Activated naive CD8-positive, alpha-beta T cell treated with anti-CD3 and anti-CD28 coated beads, Interleukin-2, amount 50 U/mL, for 24 hours (primary cell): ENCODE results near the gene SOCS1.
"Not testable (repeated sequence)": the region's sequence is repeated elsewhere in the genome, so short reads cannot be mapped to it uniquely, and the experiment has no call there.

ENCODE experiments used
- ATAC-seq: fragments of 150-1000 bp; cut with Tn5 transposase; one replicate; pipeline ENCODE4 v1.10.0; 2021
- DNase-seq: peaks from one replicate; pipeline ENCODE4 v3.0.0; 2021
- H3K27ac Mint-ChIP-seq: one replicate; pipeline ENCODE4 v1.8.0; 2021; ENCODE audit warnings: mild to moderate bottlenecking, mixed read lengths
- H3K27me3 Mint-ChIP-seq: one replicate; pipeline ENCODE4 v1.8.0; 2021; ENCODE audit warnings: mixed read lengths
- H3K36me3 Mint-ChIP-seq: one replicate; pipeline ENCODE4 v1.8.0; 2021; ENCODE audit warnings: low read depth, mixed read lengths
- H3K4me1 Mint-ChIP-seq: one replicate; pipeline ENCODE4 v1.8.0; 2021; ENCODE audit warnings: mixed read lengths
- H3K4me3 Mint-ChIP-seq: one replicate; pipeline ENCODE4 v1.8.0; 2021; ENCODE audit warnings: mild to moderate bottlenecking, moderate library complexity, mixed read lengths
- H3K9me3 Mint-ChIP-seq: one replicate; pipeline ENCODE4 v1.8.0; 2021; ENCODE audit warnings: mixed read lengths

Gene SOCS1

GRCh38 chr16:11255737-11256660 is at the start of gene SOCS1:
TSS of gene SOCS1 (minus strand) at chr16:11256204. CDS start at chr16:11255478, 726 bp downstream.
- Mint-ChIP-seq H3K27me3 (peaks cover 5% of the 10 kb centered on the region), H3K4me3 (peak within 1 kb of the TSS; percentile 96), H3K36me3 (peaks cover 31% of the 10 kb centered on the region), H3K9me3 (no peaks in the 10 kb centered on the region), H3K4me1 (peaks cover 55% of the 10 kb centered on the region), H3K27ac (peak within 1 kb of the TSS; percentile 97)
- DNase-seq, result peak; percentile 92
- peak; percentile 38 for ATAC-seq

- H3K9me3 Mint-ChIP-seq, result no peaks in the 10 kb centered on the region
- no peak overlapping the region for H3K4me3 Mint-ChIP-seq
- DNase-seq, result no peak
- H3K27ac Mint-ChIP-seq, result no peak overlapping the region
- H3K4me1 Mint-ChIP-seq, result peaks cover 17% of the 10 kb centered on the region
- no peak for ATAC-seq
- H3K36me3 Mint-ChIP-seq, result no peaks in the 10 kb centered on the region
- H3K27me3 Mint-ChIP-seq, result peaks cover under 1% of the 10 kb centered on the region
Observed at GRCh38 chr16:11303405-11304138, 47.6 kb upstream of the SOCS1 start.

GRCh38 chr16:11302977-11303376 is 47.0 kb upstream of the SOCS1 start:
- Mint-ChIP-seq H3K27ac (no peak overlapping the region), H3K27me3 (peaks cover 1% of the 10 kb centered on the region), H3K36me3 (no peaks in the 10 kb centered on the region), H3K9me3 (no peaks in the 10 kb centered on the region), H3K4me1 (peaks cover 18% of the 10 kb centered on the region), H3K4me3 (no peak overlapping the region)
- DNase-seq (no peak), ATAC-seq (no peak)

- DNase-seq, result no peak
- H3K36me3 Mint-ChIP-seq, result no peaks in the 10 kb centered on the region
- H3K4me3 Mint-ChIP-seq, result no peak overlapping the region
- peaks cover 25% of the 10 kb centered on the region for H3K4me1 Mint-ChIP-seq
- H3K9me3 Mint-ChIP-seq, result no peaks in the 10 kb centered on the region
- no peak for ATAC-seq
- H3K27me3 Mint-ChIP-seq, result peaks cover 1% of the 10 kb centered on the region
- H3K27ac Mint-ChIP-seq, result no peak overlapping the region
Observed at GRCh38 chr16:11301645-11302501, 45.9 kb upstream of the SOCS1 start.

GRCh38 chr16:11300560-11300892 is 44.5 kb upstream of the SOCS1 start:
- Mint-ChIP-seq H3K27me3 (peaks cover 1% of the 10 kb centered on the region), H3K4me1 (peaks cover 35% of the 10 kb centered on the region), H3K4me3 (no peak overlapping the region), H3K9me3 (no peaks in the 10 kb centered on the region), H3K36me3 (no peaks in the 10 kb centered on the region), H3K27ac (no peak overlapping the region)
- no peak for ATAC-seq
- DNase-seq, result no peak

- peaks cover 1% of the 10 kb centered on the region for H3K27me3 Mint-ChIP-seq
- DNase-seq (no peak), ATAC-seq (no peak)
- no peak overlapping the region for H3K27ac Mint-ChIP-seq
- H3K36me3 Mint-ChIP-seq, result no peaks in the 10 kb centered on the region
- H3K4me1 Mint-ChIP-seq, result peaks cover 37% of the 10 kb centered on the region
- no peak overlapping the region for H3K4me3 Mint-ChIP-seq
- H3K9me3 Mint-ChIP-seq, result no peaks in the 10 kb centered on the region
Observed at GRCh38 chr16:11299865-11300559, 44.0 kb upstream of the SOCS1 start.

GRCh38 chr16:11298950-11299547 is 43.0 kb upstream of the SOCS1 start:
- Mint-ChIP-seq H3K4me1 (peaks cover 42% of the 10 kb centered on the region), H3K27ac (peak overlapping the region; percentile 46)
- not testable (repeated sequence) for H3K4me3 Mint-ChIP-seq, ATAC-seq, DNase-seq, H3K9me3 Mint-ChIP-seq, H3K36me3 Mint-ChIP-seq, H3K27me3 Mint-ChIP-seq

GRCh38 chr16:11298143-11298900 is 42.3 kb upstream of the SOCS1 start:
- H3K27ac Mint-ChIP-seq, result peak overlapping the region; percentile 46
- no peak for ATAC-seq
- no peak overlapping the region for H3K4me3 Mint-ChIP-seq
- no peaks in the 10 kb centered on the region for H3K9me3 Mint-ChIP-seq
- H3K4me1 Mint-ChIP-seq, result peaks cover 47% of the 10 kb centered on the region
- DNase-seq, result no peak
- H3K27me3 Mint-ChIP-seq, result peaks cover 5% of the 10 kb centered on the region
- no peaks in the 10 kb centered on the region for H3K36me3 Mint-ChIP-seq

GRCh38 chr16:11297492-11298142 is 41.6 kb upstream of the SOCS1 start:
- Mint-ChIP-seq H3K27me3 (peaks cover 5% of the 10 kb centered on the region), H3K4me3 (peak overlapping the region; percentile 54), H3K4me1 (peaks cover 51% of the 10 kb centered on the region), H3K27ac (peak overlapping the region; percentile 50), H3K36me3 (no peaks in the 10 kb centered on the region), H3K9me3 (no peaks in the 10 kb centered on the region)
- DNase-seq (peak; percentile 75), ATAC-seq (peak; percentile 84)

GRCh38 chr16:11296706-11297491 is 40.9 kb upstream of the SOCS1 start:
- H3K36me3 Mint-ChIP-seq, result no peaks in the 10 kb centered on the region
- peaks cover 51% of the 10 kb centered on the region for H3K4me1 Mint-ChIP-seq
- DNase-seq (no peak), ATAC-seq (no peak)
- peak overlapping the region; percentile 50 for H3K27ac Mint-ChIP-seq
- H3K27me3 Mint-ChIP-seq, result peaks cover 8% of the 10 kb centered on the region
- no peaks in the 10 kb centered on the region for H3K9me3 Mint-ChIP-seq
- H3K4me3 Mint-ChIP-seq, result peak overlapping the region; percentile 54

- Mint-ChIP-seq H3K9me3 (no peaks in the 10 kb centered on the region), H3K36me3 (no peaks in the 10 kb centered on the region), H3K27ac (no peak overlapping the region), H3K4me3 (no peak overlapping the region), H3K27me3 (peaks cover 11% of the 10 kb centered on the region), H3K4me1 (peaks cover 51% of the 10 kb centered on the region)
- DNase-seq (no peak), ATAC-seq (no peak)
Observed at GRCh38 chr16:11296351-11296705, 40.3 kb upstream of the SOCS1 start.

- H3K27me3 Mint-ChIP-seq, result peaks cover 12% of the 10 kb centered on the region
- no peak for DNase-seq
- no peak overlapping the region for H3K4me3 Mint-ChIP-seq
- no peak overlapping the region for H3K27ac Mint-ChIP-seq
- no peaks in the 10 kb centered on the region for H3K36me3 Mint-ChIP-seq
- no peak for ATAC-seq
- no peaks in the 10 kb centered on the region for H3K9me3 Mint-ChIP-seq
- H3K4me1 Mint-ChIP-seq, result peaks cover 51% of the 10 kb centered on the region
Observed at GRCh38 chr16:11295672-11296071, 39.7 kb upstream of the SOCS1 start.
